Endothelial cell (in vitro differentiated cells): Measurements from ENCODE around the gene EIF2S2. TPM values are rescaled to one million over a fixed set of nuclear protein-coding genes. Genes with fewer than 3 reads are reported as not detected.

Experiments used
- DNase-seq: peaks from one replicate; pipeline ENCODE4 v3.0.0; 2021; ENCODE audit warnings: low spot score
- H3K27ac Mint-ChIP-seq: one replicate; pipeline ENCODE4 v1.8.0; 2021; ENCODE audit warnings: mixed read lengths, inconsistent platforms; ENCODE audit not compliant: unreplicated experiment
- H3K27me3 Mint-ChIP-seq: one replicate; pipeline ENCODE4 v1.8.0; 2021; ENCODE audit warnings: mild to moderate bottlenecking, moderate library complexity, mixed read lengths, inconsistent platforms; ENCODE audit not compliant: unreplicated experiment
- H3K36me3 Mint-ChIP-seq: one replicate; pipeline ENCODE4 v1.8.0; 2021; ENCODE audit warnings: mild to moderate bottlenecking, low read depth, mixed read lengths, inconsistent platforms; ENCODE audit not compliant: unreplicated experiment
- H3K4me1 Mint-ChIP-seq: one replicate; pipeline ENCODE4 v1.8.0; 2021; ENCODE audit warnings: mild to moderate bottlenecking, mixed read lengths, inconsistent platforms; ENCODE audit not compliant: unreplicated experiment
- H3K4me3 Mint-ChIP-seq: one replicate; pipeline ENCODE4 v1.8.0; 2021; ENCODE audit warnings: mild to moderate bottlenecking, mixed read lengths, inconsistent platforms; ENCODE audit not compliant: unreplicated experiment
- H3K9me3 Mint-ChIP-seq: one replicate; pipeline ENCODE4 v1.8.0; 2021; ENCODE audit warnings: mixed read lengths, inconsistent platforms; ENCODE audit not compliant: unreplicated experiment
- CTCF ChIP-seq: fragments of 200-600 bp; sonication (generic); IDR thresholded peaks from one replicate; pipeline ENCODE4 v1.5.0; 2021; ENCODE audit warnings: antibody characterized with exemption; ENCODE audit not compliant: unreplicated experiment
- total RNA-seq: library from RNA; stranded (reverse); fragmentation: NEBNext Ultra II Directional; extraction: Animal tissue kit (Norgen Biotek cat#: 25700); gene quantifications from one replicate; pipeline ENCODE4 v1.2.1, GENCODE V29; 2021; ENCODE audit not compliant: unreplicated experiment

EIF2S2 gene
- total RNA-seq, 1 donor from 2014 or later = 107 TPM

- no peak for TF ChIP-seq CTCF
- H3K27me3 Mint-ChIP-seq = peaks cover 13% of the 10 kb centered on the region
- DNase-seq = peak; percentile 53
These were observed 1.1 kb downstream of the EIF2S2 start for GRCh38 chr20:34110745-34111641.

GRCh38 chr20:34110025-34110744 is 1.9 kb downstream of the EIF2S2 start:
- no peaks in the 10 kb centered on the region for H3K9me3 Mint-ChIP-seq
- peaks cover 13% of the 10 kb centered on the region for H3K27me3 Mint-ChIP-seq
- H3K36me3 Mint-ChIP-seq = peaks cover 22% of the 10 kb centered on the region
- H3K27ac Mint-ChIP-seq = peak overlapping the region; percentile 97
- TF ChIP-seq CTCF = no peak
- peaks cover 52% of the 10 kb centered on the region for H3K4me1 Mint-ChIP-seq
- peak overlapping the region; percentile 99 for H3K4me3 Mint-ChIP-seq
- DNase-seq = no peak

More at GRCh38 chr20:34110745-34111641, 1.1 kb downstream of the EIF2S2 start:
- Mint-ChIP-seq H3K36me3 (peaks cover 16% of the 10 kb centered on the region), H3K4me3 (peak overlapping the region; percentile 99), H3K9me3 (no peaks in the 10 kb centered on the region), H3K27ac (peak overlapping the region; percentile 97), H3K4me1 (peaks cover 46% of the 10 kb centered on the region)

GRCh38 chr20:34109442-34109841 is 2.6 kb downstream of the EIF2S2 start:
- no peak for TF ChIP-seq CTCF
- Mint-ChIP-seq H3K4me1 (peaks cover 55% of the 10 kb centered on the region), H3K9me3 (no peaks in the 10 kb centered on the region), H3K4me3 (peak overlapping the region; percentile 75), H3K27me3 (peaks cover 13% of the 10 kb centered on the region), H3K36me3 (peaks cover 27% of the 10 kb centered on the region), H3K27ac (peak overlapping the region; percentile 53)
- no peak for DNase-seq

- peaks cover 33% of the 10 kb centered on the region for H3K36me3 Mint-ChIP-seq
- H3K27ac Mint-ChIP-seq = no peak overlapping the region
- peak overlapping the region; percentile 75 for H3K4me3 Mint-ChIP-seq
These were observed 3.3 kb downstream of the EIF2S2 start for GRCh38 chr20:34108616-34109174.

More at GRCh38 chr20:34108616-34109174, 3.3 kb downstream of the EIF2S2 start:
- Mint-ChIP-seq H3K27me3 (peaks cover 13% of the 10 kb centered on the region), H3K9me3 (no peaks in the 10 kb centered on the region), H3K4me1 (peaks cover 55% of the 10 kb centered on the region)
- no peak for TF ChIP-seq CTCF
- DNase-seq = no peak
